Endothelial cell of umbilical vein (primary cell): ENCODE data around the gene OR8B4. TPM values are rescaled to one million over a fixed set of nuclear protein-coding genes. Genes with fewer than 3 reads are reported as not detected.

Experiments used
- BruUV-seq: library from RNA; stranded (reverse); fragments of 400-500 nt; replicated peaks from 2 replicates; lab custom pipeline; 2021; lab: Mats Ljungman, UMichigan
- CTCF ChIA-PET: fragments of 300-600, 350-600 bp; sonication (Branson Sonifier 250); formaldehyde crosslinking; loops from one replicate; lab custom pipeline; 2021; ENCODE audit warnings: antibody characterized with exemption, inconsistent platforms; lab: Charles Lee
- POLR2A ChIA-PET: fragments of 300-600, 350-600 bp; sonication (Branson Sonifier 250); formaldehyde crosslinking; loops from one replicate; lab custom pipeline; 2021; ENCODE audit warnings: antibody characterized with exemption, inconsistent platforms; lab: Charles Lee
- DNase-seq: peaks from one replicate; pipeline ENCODE4 v3.0.0-alpha.2; 2011; ENCODE audit warnings: low read depth, low spot score
- FAIRE-seq: peaks from 2 replicates; lab custom pipeline; 2011; peaks lifted over from hg19 to GRCh38; lab: Jason Lieb, UNC
- H2AFZ ChIP-seq: 2 replicates; pipeline ENCODE4 v1.6.0; 2012; ENCODE audit warnings: low read depth, low read length, control low read depth, inconsistent platforms
- H3K27ac ChIP-seq: 2 replicates; pipeline ENCODE4 v1.5.1; 2011; ENCODE audit warnings: low read depth, mild to moderate bottlenecking, control low read depth, low read length, moderate library complexity; ENCODE audit not compliant: insufficient read depth
- H3K27me3 ChIP-seq, 2 experiments: 2 replicates each; pipeline versions ENCODE4 v1.6.0 to v1.6.1; 2011; ENCODE audit warnings: low read length in 2 of 2, mixed read lengths in 1 of 2; ENCODE audit not compliant: control insufficient read depth in 2 of 2, insufficient read depth in 2 of 2
- H3K36me3 ChIP-seq, 2 experiments: 2 replicates in 1 of 2; 3 replicates in 1 of 2; pipeline ENCODE4 v1.5.1; 2011; ENCODE audit warnings: low read length in 2 of 2, mild to moderate bottlenecking in 1 of 2, moderate library complexity in 1 of 2; ENCODE audit not compliant: control insufficient read depth in 2 of 2, insufficient read depth in 2 of 2; ENCODE audit errors: extremely low read depth in 1 of 2
- H3K4me1 ChIP-seq: 3 replicates; pipeline ENCODE4 v1.5.1; 2011; ENCODE audit warnings: mild to moderate bottlenecking, low read length; ENCODE audit not compliant: control insufficient read depth, insufficient read depth; ENCODE audit errors: extremely low read depth
- H3K4me2 ChIP-seq: 2 replicates; pipeline ENCODE4 v1.6.1; 2011; ENCODE audit warnings: low read length, control low read depth, mixed read lengths; ENCODE audit not compliant: insufficient read depth
- H3K4me3 ChIP-seq, 3 experiments: fragments of 200-600 bp in 1 of 3; sonication (generic), shearing (Covaris generic) in 1 of 3; replicated peaks in 1 of 3; 2 replicates each; pipeline ENCODE4 v1.5.1; 2011 to 2016; ENCODE audit warnings: control low read depth in 3 of 3, low read length in 3 of 3, mild to moderate bottlenecking in 2 of 3, inconsistent platforms in 1 of 3, low read depth in 1 of 3, moderate library complexity in 1 of 3; ENCODE audit not compliant: insufficient read depth in 1 of 3
- H3K79me2 ChIP-seq: 2 replicates; pipeline ENCODE4 v1.6.0; 2012; ENCODE audit warnings: low read length, inconsistent platforms; ENCODE audit not compliant: control insufficient read depth, insufficient read depth
- H3K9ac ChIP-seq: replicated peaks from 2 replicates; pipeline ENCODE3; 2011; ENCODE audit warnings: low read length, control low read depth; ENCODE audit not compliant: insufficient read depth; ENCODE audit errors: extremely low read depth
- H3K9me1 ChIP-seq: replicated peaks from 3 replicates; pipeline ENCODE4 v1.6.0; 2011; ENCODE audit warnings: mild to moderate bottlenecking, low read length; ENCODE audit not compliant: control insufficient read depth, insufficient read depth; ENCODE audit errors: extremely low read depth
- H3K9me3 ChIP-seq: replicated peaks from 2 replicates; pipeline ENCODE4 v1.5.1; 2012; ENCODE audit warnings: low read length, inconsistent platforms; ENCODE audit not compliant: control insufficient read depth, insufficient read depth
- H4K20me1 ChIP-seq: replicated peaks from 2 replicates; pipeline ENCODE3; 2011; ENCODE audit warnings: mild to moderate bottlenecking, low read length; ENCODE audit not compliant: control insufficient read depth, insufficient read depth; ENCODE audit errors: extremely low read depth
- CTCF ChIP-seq, 2 donors: IDR thresholded peaks; 1 replicate in 1 of 2; 2 replicates in 1 of 2; pipeline ENCODE4 v1.5.1; 2011; ENCODE audit warnings: low read length in 2 of 2, mild to moderate bottlenecking in 2 of 2, moderate library complexity in 2 of 2, control low read depth in 1 of 2, inconsistent platforms in 1 of 2, low read depth in 1 of 2; ENCODE audit not compliant: insufficient read depth in 1 of 2; ENCODE audit errors: extremely low read depth in 1 of 2
- EZH2 ChIP-seq: IDR thresholded peaks from 2 replicates; pipeline ENCODE4 v1.6.1; 2012; ENCODE audit warnings: borderline replicate concordance, low read depth, mild to moderate bottlenecking, moderate library complexity, low read length, inconsistent platforms; ENCODE audit not compliant: severe bottlenecking
- FOS ChIP-seq: IDR thresholded peaks from 2 replicates; pipeline ENCODE4 v1.6.1; 2011; ENCODE audit warnings: mild to moderate bottlenecking, low read length, moderate library complexity, borderline replicate concordance; ENCODE audit not compliant: insufficient read depth
- GATA2 ChIP-seq: IDR thresholded peaks from 2 replicates; pipeline ENCODE4 v1.7.0; 2011; ENCODE audit warnings: low read depth, mild to moderate bottlenecking, moderate library complexity, mixed read lengths, low read length; ENCODE audit not compliant: insufficient read length, insufficient read depth
- JUN ChIP-seq: IDR thresholded peaks from 2 replicates; pipeline ENCODE4 v1.6.1; 2011; ENCODE audit warnings: borderline replicate concordance, low read depth; ENCODE audit not compliant: insufficient read length, insufficient read depth
- MAX ChIP-seq: IDR thresholded peaks from 2 replicates; pipeline ENCODE4 v1.6.1; 2011; ENCODE audit not compliant: insufficient read depth, insufficient read length
- MYC ChIP-seq: IDR thresholded peaks from one replicate; pipeline ENCODE4 v1.6.1; 2011; ENCODE audit warnings: mild to moderate bottlenecking, low read depth, low read length
- POLR2A ChIP-seq: IDR thresholded peaks from 2 replicates; pipeline ENCODE4 v1.6.1; 2012; ENCODE audit warnings: low read depth, mild to moderate bottlenecking, control low read depth, low read length
- POLR2AphosphoS5 ChIP-seq: IDR thresholded peaks from 2 replicates; pipeline ENCODE4 v1.6.1; 2012; ENCODE audit warnings: low read depth, mild to moderate bottlenecking, control low read depth, low read length, moderate library complexity; ENCODE audit not compliant: insufficient read depth
- dilution Hi-C: fragments of 300-500 bp; cut with MboI; formaldehyde crosslinking; loops from one replicate; pipeline ENCODE4 v1.15.0; 2019; ENCODE audit warnings: low sequenced_read_pairs; ENCODE audit not compliant: extremely low pct_ligation_motif_present
- intact Hi-C: fragments of 100-400 bp; cut with micrococcal nuclease; formaldehyde crosslinking; loops from one replicate; pipeline ENCODE4 v1.10.0; 2022
- polyA plus RNA-seq, 4 experiments: library from polyadenylated mRNA; depleted of rRNA in 3 of 4; stranded (reverse) in 3 of 4; unstranded in 1 of 4; fragments of >200 nt; gene quantifications; 2 replicates each; pipeline versions ENCODE4 v1.2.1 to v1.2.3, GENCODE V29; 2011 to 2012; ENCODE audit warnings: missing spikeins in 1 of 4
- total RNA-seq: library from RNA; stranded (reverse); gene quantifications from 2 replicates; pipeline ENCODE4 v1.2.3, GENCODE V29; 2021

The OR8B4 gene
- total and polyA plus RNA-seq, 2 donors (not counting 3 experiments of a cell fraction or from before 2014, with no cell fraction given) = not detected

GRCh38 chr11:124467381-124467927 is 42.8 kb upstream of the OR8B4 start:
- H3K9ac ChIP-seq = no peak overlapping the region
- intact Hi-C loops = no loop called here
- FAIRE-seq (no peak), DNase-seq (no peak)
- H3K4me2 ChIP-seq = no peak overlapping the region
- no peaks in the 10 kb centered on the region for H3K36me3 ChIP-seq
- POLR2A ChIA-PET = no interaction called here
- H3K79me2 ChIP-seq = no peaks in the 10 kb centered on the region
- no TSS peak for BruUV-seq
- H4K20me1 ChIP-seq = no peaks in the 10 kb centered on the region
- no peaks in the 10 kb centered on the region for H3K4me1 ChIP-seq
- dilution Hi-C loops = no loop called here
- H3K27ac ChIP-seq = no peak overlapping the region
- CTCF ChIA-PET = no interaction called here
- H3K4me3 ChIP-seq = no peak overlapping the region
- TF ChIP-seq POLR2A (no peak), MAX (no peak), GATA2 (no peak), FOS (no peak), POLR2AphosphoS5 (no peak), EZH2 (no peak), JUN (no peak), MYC (no peak), CTCF (IDR thresholded peaks at IDR 0.05; ENCODE audit: extremely low read depth in 1 of 2, insufficient read depth in 1 of 2, low read depth in 1 of 2, low read length in 2 of 2) (no peak)
- no peaks in the 10 kb centered on the region for H3K9me3 ChIP-seq
- no peak overlapping the region for H2AFZ ChIP-seq
- H3K9me1 ChIP-seq = no peaks in the 10 kb centered on the region
- H3K27me3 ChIP-seq = peaks cover 4 to 12% of the 10 kb centered on the region in 2 experiments
